ENCODE results near the gene AAMP. TPM values are rescaled to one million over a fixed set of nuclear protein-coding genes. Genes with fewer than 3 reads are reported as not detected.

The AAMP gene
- total and polyA plus RNA-seq, 2 experiments from 2014 or later: 90.8 to 203 TPM

- TF ChIP-seq ZNF462 (CRISPR knock-in tag; IDR thresholded peaks at IDR 0.05): no peak
- no peak for TF ChIP-seq ZNF114 (CRISPR knock-in tag; IDR thresholded peaks at IDR 0.05)
- no peak for TF ChIP-seq ZNF331 (CRISPR knock-in tag; IDR thresholded peaks at IDR 0.05; ENCODE audit: low read depth)
- TF ChIP-seq EZH2 (IDR thresholded peaks at IDR 0.05; ENCODE audit: low read depth, unreplicated experiment): no peak
- no peak for TF ChIP-seq POLR2AphosphoS5 (IDR thresholded peaks at IDR 0.05; ENCODE audit: low read depth)
Observed at GRCh38 chr2:218280260-218280870, 10.4 kb upstream of the AAMP start (continued).

DNA sequence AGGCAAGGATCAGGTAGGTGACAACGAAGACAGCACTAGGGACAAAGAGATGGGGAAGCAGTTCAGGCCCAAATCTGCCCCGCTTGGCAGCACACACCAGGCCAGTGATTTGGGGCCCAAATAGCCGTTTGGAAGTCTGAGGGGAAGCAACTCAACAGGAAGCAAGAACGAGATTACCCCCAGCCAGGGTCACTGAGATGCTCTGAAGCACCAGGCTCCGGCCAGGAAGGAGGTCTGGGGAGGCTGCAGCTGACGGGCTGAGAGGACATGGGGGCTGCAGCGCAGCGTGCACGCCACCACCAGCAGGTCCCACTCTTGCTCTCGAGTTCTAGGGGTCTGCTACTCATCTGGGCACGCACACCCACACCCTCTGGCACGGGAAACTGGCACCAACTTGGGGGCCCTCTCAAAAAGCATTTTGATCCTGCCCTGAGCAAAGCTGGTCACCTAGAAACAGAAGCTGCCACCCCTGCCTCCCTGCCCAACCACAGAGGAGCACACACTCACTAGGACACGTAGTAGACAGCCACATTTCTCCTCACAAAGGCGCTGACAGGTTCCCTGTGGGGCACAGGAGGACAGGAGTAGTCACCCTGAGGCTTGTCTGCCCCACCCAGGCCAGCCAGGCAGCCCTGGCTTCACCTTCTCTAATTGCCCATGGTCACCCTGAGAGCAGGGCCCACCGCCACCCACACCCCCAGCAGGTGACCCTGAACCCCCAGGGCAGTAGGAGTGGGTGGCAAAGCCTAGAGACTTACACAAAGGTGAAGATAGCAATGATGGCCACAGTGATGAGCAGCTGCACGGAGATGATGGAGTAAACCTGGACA lies 8.8 kb upstream of the AAMP start:
- peaks cover 10% of the 10 kb centered on the region for H3K36me3 ChIP-seq (ENCODE audit: insufficient read depth)
- ATAC-seq: no peak
- H2AFZ ChIP-seq: no peak overlapping the region
- Mint-ChIP-seq H3K27ac (no peak overlapping the region), H3K27me3 (ENCODE audit: insufficient read depth, low read depth, poor library complexity) (peaks cover 7% of the 10 kb centered on the region), H3K9me3 (no peaks in the 10 kb centered on the region), H3K4me1 (peaks cover 2% of the 10 kb centered on the region; the same call in 1 of the 3 replicates), H3K4me3 (no peak overlapping the region), H3K36me3 (ENCODE audit: low read depth) (peaks cover 28% of the 10 kb centered on the region)
- no peaks in the 10 kb centered on the region for H4K20me1 ChIP-seq (replicated peaks; ENCODE audit: insufficient read depth)
- H3K27ac ChIP-seq (ENCODE audit: low read depth): no peak overlapping the region
- no peaks in the 10 kb centered on the region for H3K27me3 ChIP-seq (ENCODE audit: insufficient read depth)
- H3K4me1 ChIP-seq (ENCODE audit: insufficient read depth): no peaks in the 10 kb centered on the region
- no peak for DNase-seq (ENCODE audit: low spot score)
- H3K79me2 ChIP-seq (replicated peaks; ENCODE audit: insufficient read depth): no peaks in the 10 kb centered on the region
- no peak overlapping the region for H3K4me2 ChIP-seq
- no peak overlapping the region for H3K4me3 ChIP-seq
- H3F3A ChIP-seq (replicated peaks; ENCODE audit: low read depth): no peaks in the 10 kb centered on the region
- no peaks in the 10 kb centered on the region for H3K9me2 ChIP-seq (ENCODE audit: insufficient read depth)
- TF ChIP-seq STAT1 (IDR thresholded peaks at IDR 0.05; ENCODE audit: unreplicated experiment): no peak
- TF ChIP-seq NANOG (IDR thresholded peaks at IDR 0.05; ENCODE audit: borderline replicate concordance): no peak
- TF ChIP-seq ZNF462 (CRISPR knock-in tag; IDR thresholded peaks at IDR 0.05): no peak
- TF ChIP-seq POLR2AphosphoS5 (IDR thresholded peaks at IDR 0.05; ENCODE audit: low read depth): no peak

Data from GM23338 (cell line).